GM19328 (cell line): ENCODE data around the gene COQ7.

Source experiments
- ATAC-seq: cut with Tn5 transposase; IDR thresholded peaks from one replicate; pipeline ENCODE4 v1.9.1; 2021; ENCODE audit warnings: mild to moderate bottlenecking, moderate library complexity; ENCODE audit not compliant: unreplicated experiment

The COQ7 gene

GRCh38 chr16:19067349-19068236 is at the start of gene COQ7:
Gene COQ7 (plus strand): TSS chr16:19067614. CDS start chr16:19067665, 51 bp downstream.
- ATAC-seq = peak; percentile 84

- no peak for ATAC-seq
These were observed 46.7 kb upstream of the COQ7 start for GRCh38 chr16:19020689-19021088.

- no peak for ATAC-seq
These were observed 45.7 kb upstream of the COQ7 start for GRCh38 chr16:19021747-19022146.

- ATAC-seq = no peak
These were observed 40.0 kb upstream of the COQ7 start for GRCh38 chr16:19027416-19027815.

GRCh38 chr16:19029980-19030379 is 37.4 kb upstream of the COQ7 start:
- no peak for ATAC-seq

GRCh38 chr16:19031738-19032137 is 35.7 kb upstream of the COQ7 start:
- ATAC-seq = no peak

GRCh38 chr16:19033761-19034160 is 33.7 kb upstream of the COQ7 start:
- no peak for ATAC-seq

GRCh38 chr16:19040400-19040799 is 27.0 kb upstream of the COQ7 start:
- no peak for ATAC-seq

- ATAC-seq = no peak
These were observed 22.6 kb upstream of the COQ7 start for GRCh38 chr16:19044769-19045168.

- ATAC-seq = no peak
These were observed 21.4 kb upstream of the COQ7 start for GRCh38 chr16:19046062-19046461.

GRCh38 chr16:19062706-19063105 is 4.7 kb upstream of the COQ7 start:
- no peak for ATAC-seq

GRCh38 chr16:19066988-19067348 is 446 bp upstream of the COQ7 start:
- no peak for ATAC-seq

GRCh38 chr16:19068237-19068815 is 912 bp downstream of the COQ7 start:
- ATAC-seq = no peak

- ATAC-seq = no peak
These were observed 4.7 kb downstream of the COQ7 start for GRCh38 chr16:19071811-19072777.

- no peak for ATAC-seq
These were observed 5.9 kb downstream of the COQ7 start for GRCh38 chr16:19073344-19073743.

- ATAC-seq = no peak
These were observed 6.4 kb downstream of the COQ7 start for GRCh38 chr16:19073863-19074262.

- ATAC-seq = no peak
These were observed 8.1 kb downstream of the COQ7 start for GRCh38 chr16:19075511-19075910.

- ATAC-seq = no peak
These were observed 10.5 kb downstream of the COQ7 start for GRCh38 chr16:19077879-19078278.

GRCh38 chr16:19083670-19084069 is 16.3 kb downstream of the COQ7 start:
- no peak for ATAC-seq

GRCh38 chr16:19084139-19084538 is 16.7 kb downstream of the COQ7 start:
- ATAC-seq = no peak

GRCh38 chr16:19084879-19085278 is 17.5 kb downstream of the COQ7 start:
- no peak for ATAC-seq
